Left ventricle myocardium inferior (tissue), 1 donor: Measurements from ENCODE around the gene MGME1. TPM values are rescaled to one million over a fixed set of nuclear protein-coding genes. Genes with fewer than 3 reads are reported as not detected.

ENCODE experiments used
- DNase-seq: peaks from one replicate; pipeline ENCODE4 v3.0.0-alpha.2; 2020
- H3K27ac ChIP-seq: fragments of 200-600 bp; replicated peaks from 2 replicates; pipeline ENCODE4 v1.8.0; 2021
- H3K27me3 ChIP-seq: fragments of 200-600 bp; 2 replicates; pipeline ENCODE4 v1.8.0; 2021; ENCODE audit warnings: low read depth
- H3K36me3 ChIP-seq: fragments of 200-600 bp; 2 replicates; pipeline ENCODE4 v1.8.0; 2021
- H3K4me1 ChIP-seq: fragments of 200-600 bp; 2 replicates; pipeline ENCODE4 v1.8.0; 2021
- H3K4me3 ChIP-seq: fragments of 200-600 bp; 2 replicates; pipeline ENCODE4 v1.8.0; 2021; ENCODE audit warnings: mild to moderate bottlenecking, moderate library complexity
- H3K9me3 ChIP-seq: fragments of 200-600 bp; replicated peaks from 2 replicates; pipeline ENCODE4 v1.8.0; 2021
- CTCF ChIP-seq: fragments of 200-600 bp; IDR thresholded peaks from 2 replicates; pipeline ENCODE4 v1.8.0; 2021; ENCODE audit warnings: antibody characterized with exemption, mild to moderate bottlenecking, borderline replicate concordance
- intact Hi-C: fragments of 100-400 bp; cut with micrococcal nuclease; formaldehyde crosslinking; loops from one replicate; pipeline ENCODE4 v1.11.0; 2022
- total RNA-seq: library from RNA; stranded (reverse); fragmentation: NEBNext Ultra II Directional; extraction: Animal tissue kit (Norgen Biotek cat#: 25700); gene quantifications from one replicate; pipeline ENCODE4 v1.2.1, GENCODE V29; 2021
- donor health status: DM: no; HTN: yes; CAD: no; lungs with severe emphysema.

Gene MGME1
- total RNA-seq, 1 donor from 2014 or later, result 13.6 TPM

GRCh38 chr20:17990278-17990972 is 21.6 kb downstream of the MGME1 start:
- TF ChIP-seq CTCF, result no peak
- H3K9me3 ChIP-seq, result no peaks in the 10 kb centered on the region
- H3K4me1 ChIP-seq, result no peaks in the 10 kb centered on the region
- DNase-seq, result no peak
- intact Hi-C loops, result loop anchor here (10.0 kb wide), 1 partner anchor 486 kb away; no protein-coding TSS in a partner anchor
- no peak overlapping the region for H3K27ac ChIP-seq
- peaks cover 42% of the 10 kb centered on the region for H3K36me3 ChIP-seq
- no peak overlapping the region for H3K4me3 ChIP-seq
- no peaks in the 10 kb centered on the region for H3K27me3 ChIP-seq

GRCh38 chr20:17992224-17992637 is 23.4 kb downstream of the MGME1 start:
- intact Hi-C loops, result loop anchor here (10.0 kb wide), 1 partner anchor 487 kb away; no protein-coding TSS in a partner anchor
- DNase-seq, result no peak
- H3K4me3 ChIP-seq, result no peak overlapping the region

DNA sequence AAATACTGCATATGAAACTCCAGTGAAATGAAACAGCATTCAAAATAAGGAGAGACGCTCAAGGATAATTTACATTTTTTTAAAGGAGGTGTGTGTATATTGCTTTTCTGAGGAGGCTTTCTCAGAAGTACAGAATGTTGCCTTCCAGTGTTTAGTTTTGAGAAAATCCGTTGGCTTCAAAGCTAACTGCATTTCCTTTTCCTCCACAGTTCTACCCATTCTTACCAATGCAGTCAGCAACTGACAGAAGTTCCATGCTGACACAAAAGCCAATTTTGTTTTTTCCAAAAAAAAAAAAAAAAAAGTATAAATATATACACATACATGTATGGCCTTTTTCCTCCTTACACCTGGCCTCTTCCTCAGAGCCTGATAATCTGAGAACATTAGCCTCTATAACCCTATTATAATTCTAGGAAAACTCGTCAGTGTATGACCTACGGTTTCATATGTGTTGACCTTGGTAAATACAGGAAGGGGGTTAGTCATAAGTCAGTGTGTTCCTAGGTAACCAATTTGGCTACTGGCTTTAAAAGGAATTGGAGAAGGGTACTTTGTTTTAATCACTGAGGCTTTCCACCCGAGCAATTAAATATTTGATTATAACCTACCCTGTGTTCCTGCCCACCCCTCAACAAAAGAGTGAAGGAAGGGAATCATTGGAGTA is 24.2 kb downstream of the MGME1 start:
- DNase-seq, result no peak
- TF ChIP-seq CTCF, result no peak
- H3K27me3 ChIP-seq, result peaks cover 7% of the 10 kb centered on the region
- intact Hi-C loops, result loop anchor here (10.0 kb wide), 1 partner anchor 488 kb away; no protein-coding TSS in a partner anchor
- H3K36me3 ChIP-seq, result peaks cover 24% of the 10 kb centered on the region
- H3K4me1 ChIP-seq, result peaks cover 4% of the 10 kb centered on the region
- H3K9me3 ChIP-seq, result no peaks in the 10 kb centered on the region
- H3K4me3 ChIP-seq, result no peak overlapping the region
- no peak overlapping the region for H3K27ac ChIP-seq

More at GRCh38 chr20:17992224-17992637, 23.4 kb downstream of the MGME1 start:
- TF ChIP-seq CTCF, result no peak
- H3K27ac ChIP-seq, result no peak overlapping the region
- peaks cover 31% of the 10 kb centered on the region for H3K36me3 ChIP-seq
- H3K27me3 ChIP-seq, result no peaks in the 10 kb centered on the region
- H3K9me3 ChIP-seq, result no peaks in the 10 kb centered on the region
- H3K4me1 ChIP-seq, result peaks cover 4% of the 10 kb centered on the region

- Histone ChIP-seq H3K27ac (no peak overlapping the region), H3K27me3 (peaks cover 9% of the 10 kb centered on the region), H3K36me3 (peaks cover 19% of the 10 kb centered on the region), H3K9me3 (no peaks in the 10 kb centered on the region), H3K4me1 (peaks cover 4% of the 10 kb centered on the region), H3K4me3 (no peak overlapping the region)
- no peak for DNase-seq
- no peak for TF ChIP-seq CTCF
- intact Hi-C loops, result loop anchor here (10.0 kb wide), 1 partner anchor 489 kb away; no protein-coding TSS in a partner anchor
Observed at GRCh38 chr20:17993546-17993945, 24.7 kb downstream of the MGME1 start.

- intact Hi-C loops, result loop anchor here (10.0 kb wide), 1 partner anchor 491 kb away; no protein-coding TSS in a partner anchor
- peak; percentile 98 for TF ChIP-seq CTCF
- H3K9me3 ChIP-seq, result no peaks in the 10 kb centered on the region
- peaks cover 4% of the 10 kb centered on the region for H3K4me1 ChIP-seq
- H3K27me3 ChIP-seq, result peaks cover 9% of the 10 kb centered on the region
- H3K27ac ChIP-seq, result no peak overlapping the region
- no peak for DNase-seq
- peaks cover 3% of the 10 kb centered on the region for H3K36me3 ChIP-seq
- no peak overlapping the region for H3K4me3 ChIP-seq
Observed at GRCh38 chr20:17995967-17996819, 27.4 kb downstream of the MGME1 start.
